ENCODE results near the gene NHEJ1. TPM values are rescaled to one million over a fixed set of nuclear protein-coding genes. Genes with fewer than 3 reads are reported as not detected.

Gene NHEJ1
- total RNA-seq, 6 donors from 2014 or later: 7.9 to 26.2 (median 14.3) TPM

- ATAC-seq (ENCODE audit: low FRiP score in 2 of 2) (peak in 1 of 2 donors; percentile 36), DNase-seq (no peak)
- 53 to 60% methylated on average over 4 to 8 of the region's 8 CpGs for WGBS, 2 donors
- Histone ChIP-seq H3K4me3 (no peak overlapping the region), H3K27ac (no peak overlapping the region), H3K36me3 (no peaks in the 10 kb centered on the region), H3K4me1 (no peaks in the 10 kb centered on the region), H3K27me3 (peaks cover 0 to 7% (median 0%) of the 10 kb centered on the region in 4 donors), H3K9me3 (no peaks in the 10 kb centered on the region)
- no peak for TF ChIP-seq EP300 (IDR thresholded peaks at IDR 0.05)
- TF ChIP-seq POLR2AphosphoS5 (IDR thresholded peaks at IDR 0.05): no peak
- TF ChIP-seq, protein P1, sequence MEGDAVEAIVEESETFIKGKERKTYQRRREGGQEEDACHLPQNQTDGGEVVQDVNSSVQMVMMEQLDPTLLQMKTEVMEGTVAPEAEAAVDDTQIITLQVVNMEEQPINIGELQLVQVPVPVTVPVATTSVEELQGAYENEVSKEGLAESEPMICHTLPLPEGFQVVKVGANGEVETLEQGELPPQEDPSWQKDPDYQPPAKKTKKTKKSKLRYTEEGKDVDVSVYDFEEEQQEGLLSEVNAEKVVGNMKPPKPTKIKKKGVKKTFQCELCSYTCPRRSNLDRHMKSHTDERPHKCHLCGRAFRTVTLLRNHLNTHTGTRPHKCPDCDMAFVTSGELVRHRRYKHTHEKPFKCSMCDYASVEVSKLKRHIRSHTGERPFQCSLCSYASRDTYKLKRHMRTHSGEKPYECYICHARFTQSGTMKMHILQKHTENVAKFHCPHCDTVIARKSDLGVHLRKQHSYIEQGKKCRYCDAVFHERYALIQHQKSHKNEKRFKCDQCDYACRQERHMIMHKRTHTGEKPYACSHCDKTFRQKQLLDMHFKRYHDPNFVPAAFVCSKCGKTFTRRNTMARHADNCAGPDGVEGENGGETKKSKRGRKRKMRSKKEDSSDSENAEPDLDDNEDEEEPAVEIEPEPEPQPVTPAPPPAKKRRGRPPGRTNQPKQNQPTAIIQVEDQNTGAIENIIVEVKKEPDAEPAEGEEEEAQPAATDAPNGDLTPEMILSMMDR (IDR thresholded peaks at IDR 0.05): no peak
- TF ChIP-seq POLR2A (IDR thresholded peaks at IDR 0.05): no peak
Measured at GRCh38 chr2:219037783-219038499, 122.7 kb downstream of the NHEJ1 start.

- H3K36me3 ChIP-seq: no peaks in the 10 kb centered on the region
- no peaks in the 10 kb centered on the region for H3K4me1 ChIP-seq
- 65 to 82% methylated on average over 2 of the region's 2 CpGs for WGBS, 2 donors
- no peak overlapping the region for H3K4me3 ChIP-seq
- H3K27ac ChIP-seq: no peak overlapping the region
- DNase-seq (no peak), ATAC-seq (ENCODE audit: low FRiP score in 2 of 2) (no peak)
- TF ChIP-seq POLR2A (IDR thresholded peaks at IDR 0.05) (no peak), POLR2AphosphoS5 (IDR thresholded peaks at IDR 0.05) (no peak)
- peaks cover 0 to 5% (median 0%) of the 10 kb centered on the region in 4 donors for H3K27me3 ChIP-seq
- no peaks in the 10 kb centered on the region for H3K9me3 ChIP-seq
Measured at GRCh38 chr2:219035942-219036341, 124.7 kb downstream of the NHEJ1 start.

- H3K9me3 ChIP-seq: no peaks in the 10 kb centered on the region
- TF ChIP-seq POLR2AphosphoS5 (IDR thresholded peaks at IDR 0.05): no peak
- TF ChIP-seq, protein P1 (IDR thresholded peaks at IDR 0.05): no peak
- no peak for TF ChIP-seq EP300 (IDR thresholded peaks at IDR 0.05)
- TF ChIP-seq POLR2A (IDR thresholded peaks at IDR 0.05): no peak
- WGBS, 2 donors: 58 to 61% methylated on average over 6 of the region's 6 CpGs
- no peak overlapping the region for H3K4me3 ChIP-seq
- no peak overlapping the region for H3K27ac ChIP-seq
- DNase-seq (no peak), ATAC-seq (ENCODE audit: low FRiP score in 2 of 2) (no peak)
- H3K4me1 ChIP-seq: no peaks in the 10 kb centered on the region
- no peaks in the 10 kb centered on the region for H3K27me3 ChIP-seq
- H3K36me3 ChIP-seq: no peaks in the 10 kb centered on the region
Measured at GRCh38 chr2:219034823-219035222, 125.8 kb downstream of the NHEJ1 start.

GRCh38 chr2:219032051-219032745 is 128.4 kb downstream of the NHEJ1 start:
- Histone ChIP-seq H3K27me3 (no peaks in the 10 kb centered on the region), H3K4me1 (no peaks in the 10 kb centered on the region), H3K27ac (no peak overlapping the region), H3K9me3 (no peaks in the 10 kb centered on the region), H3K36me3 (no peaks in the 10 kb centered on the region), H3K4me3 (no peak overlapping the region)
- no peak for TF ChIP-seq EP300 (IDR thresholded peaks at IDR 0.05)
- TF ChIP-seq POLR2A (IDR thresholded peaks at IDR 0.05): no peak
- TF ChIP-seq, protein P1 (IDR thresholded peaks at IDR 0.05): no peak
- no peak for TF ChIP-seq POLR2AphosphoS5 (IDR thresholded peaks at IDR 0.05)
- ATAC-seq (ENCODE audit: low FRiP score in 2 of 2): no peak
- no peak for DNase-seq
- 82 to 84% methylated on average over 23 of the region's 23 CpGs for WGBS, 2 donors

DNA sequence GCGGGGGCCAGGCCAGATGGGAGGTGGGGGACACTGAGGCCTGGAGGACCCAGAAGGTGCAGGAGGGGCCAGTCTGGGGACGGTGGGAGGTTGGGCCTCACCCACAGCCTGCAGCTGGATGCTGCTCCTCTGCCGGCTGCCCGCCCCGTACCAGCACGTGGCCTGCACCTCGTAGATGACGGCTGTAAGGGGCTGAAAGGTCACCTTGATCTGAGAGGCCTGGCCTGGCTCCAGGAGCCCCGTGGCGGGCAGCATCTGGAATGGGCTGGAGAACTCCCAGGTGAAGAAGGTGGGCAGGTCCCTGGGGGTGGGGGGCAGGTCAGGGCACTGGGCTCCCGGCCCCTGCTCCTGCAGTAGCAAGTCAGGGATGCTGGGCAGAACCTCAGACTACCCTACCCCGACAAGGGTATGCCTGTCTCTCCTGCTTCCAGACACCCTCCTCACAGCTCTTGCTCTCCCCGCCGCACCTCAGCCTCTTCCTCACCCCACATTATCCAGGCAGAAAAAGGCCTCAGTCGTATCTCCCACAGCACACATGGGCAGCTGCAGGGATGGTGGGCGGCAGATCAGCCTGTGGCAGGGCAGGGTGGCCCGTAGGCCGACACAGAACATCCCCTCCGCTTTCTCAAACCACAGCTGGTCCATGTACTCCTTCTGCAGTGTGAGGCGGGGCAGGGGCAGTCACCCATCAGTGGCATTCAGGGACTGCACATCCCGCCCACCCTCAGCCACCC is 129.4 kb downstream of the NHEJ1 start:
- 79 to 83% methylated on average over 17 to 21 of the region's 21 CpGs for WGBS, 2 donors

More for the DNA sequence above, 129.4 kb downstream of the NHEJ1 start:
- H3K4me3 ChIP-seq: no peak overlapping the region
- no peaks in the 10 kb centered on the region for H3K36me3 ChIP-seq
- DNase-seq (peak in 1 of 2 donors; percentile 81), ATAC-seq (ENCODE audit: low FRiP score in 2 of 2) (no peak)
- TF ChIP-seq EP300 (IDR thresholded peaks at IDR 0.05) (no peak), POLR2AphosphoS5 (IDR thresholded peaks at IDR 0.05) (no peak), POLR2A (IDR thresholded peaks at IDR 0.05) (no peak)
- TF ChIP-seq, protein P1 (IDR thresholded peaks at IDR 0.05): no peak
- no peaks in the 10 kb centered on the region for H3K4me1 ChIP-seq
- no peaks in the 10 kb centered on the region for H3K9me3 ChIP-seq
- no peak overlapping the region for H3K27ac ChIP-seq
- H3K27me3 ChIP-seq: no peaks in the 10 kb centered on the region
